Activated B cell treated with CpG ODN at 0.5 μM for 24 hours (primary cell): ENCODE results near the gene CLSTN1. TPM values are rescaled to one million over a fixed set of nuclear protein-coding genes. Genes with fewer than 3 reads are reported as not detected.

Source experiments
- ATAC-seq: fragments of 200-7000 bp; cut with Tn5 transposase; one replicate; pipeline ENCODE4 v1.10.0; 2021; ENCODE audit warnings: low read depth, mild to moderate bottlenecking, moderate library complexity
- CTCF ChIA-PET: fragments of 350-600 bp; sonication (Branson Sonifier 250); formaldehyde crosslinking; loops from one replicate; lab custom pipeline; 2021; ENCODE audit warnings: antibody characterized with exemption; lab: Charles Lee
- POLR2A ChIA-PET: fragments of 350-600 bp; sonication (Branson Sonifier 250); formaldehyde crosslinking; loops from one replicate; lab custom pipeline; 2021; ENCODE audit warnings: antibody characterized with exemption; lab: Charles Lee
- DNase-seq: peaks from one replicate; pipeline ENCODE4 v3.0.0; 2022
- H3K27ac Mint-ChIP-seq: one replicate; pipeline ENCODE4 v1.8.0; 2020; ENCODE audit warnings: mixed read lengths
- H3K27me3 Mint-ChIP-seq: one replicate; pipeline ENCODE4 v1.8.0; 2021; ENCODE audit warnings: mixed read lengths
- H3K36me3 Mint-ChIP-seq: one replicate; pipeline ENCODE4 v1.8.0; 2021; ENCODE audit warnings: low read depth, mixed read lengths
- H3K4me1 Mint-ChIP-seq: one replicate; pipeline ENCODE4 v1.8.0; 2021; ENCODE audit warnings: mixed read lengths
- H3K4me3 Mint-ChIP-seq: one replicate; pipeline ENCODE4 v1.8.0; 2020; ENCODE audit warnings: mild to moderate bottlenecking, mixed read lengths
- H3K9me3 Mint-ChIP-seq: one replicate; pipeline ENCODE4 v1.8.0; 2020; ENCODE audit warnings: mixed read lengths
- CTCF ChIP-seq: fragments of 200-600 bp; IDR thresholded peaks from one replicate; pipeline ENCODE4 v1.8.0; 2022; ENCODE audit warnings: antibody characterized with exemption, mild to moderate bottlenecking
- intact Hi-C: fragments of 100-400 bp; cut with micrococcal nuclease; formaldehyde crosslinking; loops from one replicate; pipeline ENCODE4 v1.15.1; 2024
- total RNA-seq: library from RNA; stranded (reverse); gene quantifications from 2 replicates; pipeline ENCODE4 v1.2.3, GENCODE V29; 2022

CLSTN1 gene
- total RNA-seq, 1 donor from 2014 or later = 50.7 TPM

DNA sequence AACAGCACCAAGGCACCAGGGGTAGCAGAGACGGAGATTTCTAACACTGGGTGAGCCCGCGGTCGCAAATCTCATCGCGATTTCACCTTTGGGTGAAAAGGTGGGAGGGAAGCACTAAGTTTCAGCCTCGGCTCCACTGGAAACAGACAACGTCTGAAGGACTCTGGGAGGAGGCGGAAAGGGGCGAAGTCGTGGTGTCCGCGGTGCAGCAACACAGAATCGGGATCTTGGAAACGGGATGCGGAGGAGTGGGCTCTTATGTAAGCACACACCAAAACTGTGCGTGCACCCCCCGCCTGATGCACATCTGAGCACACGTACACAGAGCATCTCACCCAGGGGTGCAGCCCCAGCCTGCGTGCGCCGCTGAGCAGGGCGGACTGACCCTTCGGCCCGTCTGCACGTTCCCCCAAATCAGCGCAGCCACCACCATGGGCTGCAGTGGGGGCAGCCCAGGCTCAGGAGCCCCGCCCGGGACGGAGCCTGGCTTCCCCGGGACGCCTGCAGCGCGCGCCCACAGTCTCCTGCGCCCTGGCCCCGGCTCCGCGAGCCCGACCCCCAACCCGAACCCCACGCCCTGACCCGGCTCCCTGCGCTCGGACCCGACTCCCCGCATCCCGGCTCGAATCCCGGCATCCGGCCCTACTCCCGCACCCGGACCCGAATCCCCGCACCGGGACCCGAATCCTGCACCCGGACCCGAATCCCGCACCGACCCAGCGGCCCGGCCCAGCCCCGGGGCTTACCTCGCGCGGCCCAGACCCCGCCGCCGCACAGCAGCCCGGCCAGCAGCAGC lies 670 bp downstream of the CLSTN1 start:
- Mint-ChIP-seq H3K36me3 (no peaks in the 10 kb centered on the region), H3K4me3 (peak overlapping the region; percentile 92), H3K27ac (peak overlapping the region; percentile 74), H3K4me1 (peaks cover 59% of the 10 kb centered on the region), H3K27me3 (no peaks in the 10 kb centered on the region), H3K9me3 (no peaks in the 10 kb centered on the region)
- ATAC-seq (peak; percentile 16), DNase-seq (no peak)
- POLR2A ChIA-PET = no interaction called here
- CTCF ChIA-PET = no interaction called here
- no peak for TF ChIP-seq CTCF
- intact Hi-C loops = loop anchor here (1.0 to 2.0 kb wide), 3 partner anchors 28 to 136 kb away; no protein-coding TSS in a partner anchor

- Mint-ChIP-seq H3K36me3 (no peaks in the 10 kb centered on the region), H3K4me1 (peaks cover 56% of the 10 kb centered on the region), H3K4me3 (peak overlapping the region; percentile 92), H3K9me3 (no peaks in the 10 kb centered on the region), H3K27ac (peak overlapping the region; percentile 74), H3K27me3 (no peaks in the 10 kb centered on the region)
- POLR2A ChIA-PET = no interaction called here
- no peak for TF ChIP-seq CTCF
- intact Hi-C loops = loop anchor here (2.0 kb wide), 1 partner anchor 28 kb away; no protein-coding TSS in a partner anchor
- DNase-seq (no peak), ATAC-seq (no peak)
- CTCF ChIA-PET = interaction anchor here (1.1 kb wide), 1 partner anchor 207 kb away, joined by 3 read pairs; no protein-coding TSS in a partner anchor
Observed at GRCh38 chr1:9822490-9822889, 1.3 kb downstream of the CLSTN1 start.

- TF ChIP-seq CTCF = no peak
- peak overlapping the region; percentile 92 for H3K4me3 Mint-ChIP-seq
- H3K36me3 Mint-ChIP-seq = no peaks in the 10 kb centered on the region
- ChIA-PET CTCF (interaction anchor here (1.1 kb wide), 1 partner anchor 206 kb away, joined by 3 read pairs; no protein-coding TSS in a partner anchor), POLR2A (no interaction called here)
- no peak for ATAC-seq
- no peak overlapping the region for H3K27ac Mint-ChIP-seq
- no peak for DNase-seq
- no peaks in the 10 kb centered on the region for H3K9me3 Mint-ChIP-seq
- H3K27me3 Mint-ChIP-seq = no peaks in the 10 kb centered on the region
- H3K4me1 Mint-ChIP-seq = peaks cover 55% of the 10 kb centered on the region
- intact Hi-C loops = loop anchor here (2.0 kb wide), 1 partner anchor 29 kb away; no protein-coding TSS in a partner anchor
Observed at GRCh38 chr1:9821710-9822109, 2.1 kb downstream of the CLSTN1 start.

DNA sequence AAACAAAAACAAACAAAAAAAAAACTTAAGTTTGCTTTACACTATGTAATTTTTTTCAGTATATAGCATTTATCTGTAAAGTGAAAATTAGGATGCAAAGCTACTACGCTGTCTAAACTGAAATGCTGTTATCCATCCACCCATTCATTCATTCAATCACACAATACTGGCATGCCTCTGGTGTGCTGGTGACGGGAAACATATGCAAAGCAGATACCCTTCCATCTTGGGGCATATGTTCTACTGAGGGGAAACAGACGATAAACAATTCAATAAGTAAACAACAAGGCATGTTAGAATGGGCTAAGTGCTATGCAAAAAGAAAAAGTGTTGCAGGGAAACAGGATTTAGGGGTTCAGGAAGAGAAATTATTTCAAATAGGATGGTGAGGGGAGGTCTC lies 3.2 kb downstream of the CLSTN1 start:
- Mint-ChIP-seq H3K27ac (no peak overlapping the region), H3K4me3 (no peak overlapping the region), H3K27me3 (no peaks in the 10 kb centered on the region), H3K9me3 (no peaks in the 10 kb centered on the region), H3K4me1 (peaks cover 47% of the 10 kb centered on the region), H3K36me3 (peaks cover 3% of the 10 kb centered on the region)
- no peak for TF ChIP-seq CTCF
- no peak for ATAC-seq
- intact Hi-C loops = no loop called here
- no peak for DNase-seq
- ChIA-PET POLR2A (interaction anchor here (0.6 kb wide), 1 partner anchor 328 kb away, joined by 4 read pairs; no protein-coding TSS in a partner anchor), CTCF (interaction anchor here (0.8 kb wide), 1 partner anchor 48 kb away, joined by 3 read pairs; no protein-coding TSS in a partner anchor)

GRCh38 chr1:9817734-9818133 lies 6.0 kb downstream of the CLSTN1 start:
- Mint-ChIP-seq H3K27ac (no peak overlapping the region), H3K4me3 (no peak overlapping the region), H3K9me3 (no peaks in the 10 kb centered on the region), H3K27me3 (no peaks in the 10 kb centered on the region), H3K36me3 (peaks cover 3% of the 10 kb centered on the region), H3K4me1 (peaks cover 34% of the 10 kb centered on the region)
- no peak for TF ChIP-seq CTCF
- intact Hi-C loops = no loop called here
- POLR2A ChIA-PET = interaction anchor here (0.7 kb wide), 1 partner anchor 392 kb away, joined by 5 read pairs; the partner anchor contains the start of gene KIF1B
- ATAC-seq = no peak
- CTCF ChIA-PET = no interaction called here
- DNase-seq = no peak
